ENCODE results near the gene GABRB2.

GRCh38 chr5:161397448-161397847, 149.1 kb downstream of the GABRB2 start:
- TF ChIP-seq CTCF (conservative IDR thresholded peaks at IDR 0.05; ENCODE audit: low read depth in 2 of 2) (no peak), REST (IDR thresholded peaks at IDR 0.05; ENCODE audit: unreplicated experiment) (no peak), EZH2 (IDR thresholded peaks at IDR 0.05; ENCODE audit: low read depth, unreplicated experiment) (no peak), POLR2AphosphoS5 (IDR thresholded peaks at IDR 0.05; ENCODE audit: low read depth) (no peak), EZH2phosphoT487 (IDR thresholded peaks at IDR 0.05; ENCODE audit: unreplicated experiment) (no peak), ZNF114 (CRISPR knock-in tag; IDR thresholded peaks at IDR 0.05) (no peak), STAT1 (IDR thresholded peaks at IDR 0.05; ENCODE audit: unreplicated experiment) (no peak), CREB1 (CRISPR knock-in tag; IDR thresholded peaks at IDR 0.05; ENCODE audit: low read depth) (no peak), JUNB (IDR thresholded peaks at IDR 0.05; ENCODE audit: unreplicated experiment) (no peak), NANOG (IDR thresholded peaks at IDR 0.05; ENCODE audit: borderline replicate concordance) (no peak)

All from GM23338 (cell line).